ENCODE measurements around the gene NIF3L1.

DNA sequence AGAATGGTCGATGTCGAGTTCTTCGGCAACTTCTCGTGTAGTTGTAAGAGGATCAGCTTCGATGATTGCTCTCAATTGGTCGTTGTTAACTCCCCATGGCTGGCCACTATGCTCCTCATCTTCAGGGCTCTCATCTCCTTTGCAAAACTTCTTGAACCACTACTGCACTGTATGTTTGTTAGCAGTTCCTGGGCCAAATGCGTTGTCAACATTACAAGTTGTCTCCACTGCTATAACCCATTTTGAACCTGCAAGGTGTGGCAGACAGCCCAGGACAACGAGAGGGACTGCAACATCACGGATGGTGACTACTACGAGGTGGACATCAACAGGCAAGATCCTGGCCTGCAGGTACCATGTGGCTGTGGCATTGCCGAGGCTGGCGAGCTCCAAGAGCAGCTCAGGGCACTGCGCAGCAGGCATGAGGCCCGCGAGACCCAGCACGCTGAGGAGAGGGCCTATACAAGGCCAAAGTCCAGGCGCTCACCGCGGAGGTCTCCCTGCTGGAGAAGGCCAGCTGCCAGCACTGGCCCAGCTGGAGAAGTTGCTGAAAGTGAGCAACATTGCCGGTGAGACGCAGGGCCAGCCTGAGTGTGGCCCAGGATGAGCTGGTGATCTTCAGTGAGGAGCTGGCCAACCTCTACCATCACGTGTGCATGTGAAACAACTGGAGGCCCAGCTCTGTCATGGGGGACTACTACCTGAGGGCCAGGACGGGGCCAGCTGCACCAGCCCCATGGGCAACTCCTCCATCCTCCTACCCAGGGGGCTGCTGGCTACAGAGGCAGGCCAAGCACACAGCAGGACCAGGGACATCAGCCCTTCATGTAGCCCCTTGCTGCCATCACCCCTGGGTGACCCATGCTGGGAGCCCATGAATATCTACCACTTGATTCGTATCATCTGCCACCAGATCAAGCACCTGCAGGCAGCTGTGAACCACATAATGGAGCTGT, 44.9 kb upstream of the NIF3L1 start:
- TF ChIP-seq, protein P1, sequence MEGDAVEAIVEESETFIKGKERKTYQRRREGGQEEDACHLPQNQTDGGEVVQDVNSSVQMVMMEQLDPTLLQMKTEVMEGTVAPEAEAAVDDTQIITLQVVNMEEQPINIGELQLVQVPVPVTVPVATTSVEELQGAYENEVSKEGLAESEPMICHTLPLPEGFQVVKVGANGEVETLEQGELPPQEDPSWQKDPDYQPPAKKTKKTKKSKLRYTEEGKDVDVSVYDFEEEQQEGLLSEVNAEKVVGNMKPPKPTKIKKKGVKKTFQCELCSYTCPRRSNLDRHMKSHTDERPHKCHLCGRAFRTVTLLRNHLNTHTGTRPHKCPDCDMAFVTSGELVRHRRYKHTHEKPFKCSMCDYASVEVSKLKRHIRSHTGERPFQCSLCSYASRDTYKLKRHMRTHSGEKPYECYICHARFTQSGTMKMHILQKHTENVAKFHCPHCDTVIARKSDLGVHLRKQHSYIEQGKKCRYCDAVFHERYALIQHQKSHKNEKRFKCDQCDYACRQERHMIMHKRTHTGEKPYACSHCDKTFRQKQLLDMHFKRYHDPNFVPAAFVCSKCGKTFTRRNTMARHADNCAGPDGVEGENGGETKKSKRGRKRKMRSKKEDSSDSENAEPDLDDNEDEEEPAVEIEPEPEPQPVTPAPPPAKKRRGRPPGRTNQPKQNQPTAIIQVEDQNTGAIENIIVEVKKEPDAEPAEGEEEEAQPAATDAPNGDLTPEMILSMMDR (IDR thresholded peaks at IDR 0.05) = no peak
- TF ChIP-seq POLR2A (IDR thresholded peaks at IDR 0.05) = no peak
